Lung (tissue), 12 donors: Measurements from ENCODE around the gene SULT4A1. TPM values are rescaled to one million over a fixed set of nuclear protein-coding genes. Genes with fewer than 3 reads are reported as not detected.

ENCODE experiments used
- ATAC-seq: fragments of 200-7000 bp; cut with Tn5 transposase; one replicate; pipeline ENCODE4 v1.9.1; 2020; ENCODE audit warnings: moderate number of reproducible peaks; ENCODE audit not compliant: insufficient read depth, low FRiP score
- DNase-seq, 3 donors: peaks; one replicate each; pipeline ENCODE4 v3.0.0-alpha.2; 2013 to 2017
- H3K27ac ChIP-seq, 2 donors: one replicate each; pipeline ENCODE4 v1.5.1; 2013; ENCODE audit warnings: mild to moderate bottlenecking in 2 of 2, moderate library complexity in 2 of 2, control low read depth in 1 of 2, inconsistent platforms in 1 of 2, low read depth in 1 of 2, low read length in 1 of 2
- H3K27me3 ChIP-seq, 3 donors: one replicate each; pipeline ENCODE4 v1.5.1; 2013; ENCODE audit warnings: low read length in 2 of 3; ENCODE audit not compliant: control insufficient read depth in 3 of 3, insufficient read depth in 3 of 3
- H3K36me3 ChIP-seq, 4 donors: one replicate each; pipeline ENCODE4 v1.5.1; 2013; ENCODE audit warnings: low read length in 4 of 4, mild to moderate bottlenecking in 1 of 4, moderate library complexity in 1 of 4; ENCODE audit not compliant: control insufficient read depth in 4 of 4, insufficient read depth in 4 of 4
- H3K4me1 ChIP-seq, 5 donors: one replicate each; pipeline ENCODE4 v1.5.1; 2013; ENCODE audit warnings: low read length in 5 of 5, mild to moderate bottlenecking in 2 of 5, moderate library complexity in 1 of 5; ENCODE audit not compliant: control insufficient read depth in 5 of 5, insufficient read depth in 5 of 5
- H3K4me3 ChIP-seq: one replicate; pipeline ENCODE4 v1.5.1; 2013; ENCODE audit warnings: mild to moderate bottlenecking, control low read depth, moderate library complexity
- H3K9ac ChIP-seq, 2 donors: one replicate each; pipeline ENCODE4 v1.5.1; 2013; ENCODE audit warnings: low read length in 2 of 2, control low read depth in 1 of 2; ENCODE audit not compliant: insufficient read depth in 1 of 2
- H3K9me3 ChIP-seq, 4 donors: one replicate each; pipeline ENCODE4 v1.5.1; 2013; ENCODE audit warnings: low read length in 3 of 4, mild to moderate bottlenecking in 1 of 4, moderate library complexity in 1 of 4; ENCODE audit not compliant: control insufficient read depth in 4 of 4, insufficient read depth in 3 of 4
- WGBS, 2 donors: extraction: QIAGEN DNeasy Blood & Tissue Kit; methylation state at CpG; one replicate each; pipeline ENCODE4 v1.1.7; 2013; 5-methylcytosine and 5-hydroxymethylcytosine counted together
- polyA plus RNA-seq, 2 donors: library from polyadenylated mRNA; stranded (reverse); fragments of 200-250 nt; gene quantifications; one replicate each; pipeline ENCODE4 v1.2.1, GENCODE V29; 2013
- total RNA-seq, 2 donors: library from RNA; depleted of rRNA in 1 of 2; stranded (reverse); fragments of >200 nt in 1 of 2; gene quantifications; one replicate each; pipeline ENCODE4 v1.2.1, GENCODE V29; 2014 to 2021
- TF ChIP-seq, protein P1 (sequence below): IDR thresholded peaks from 2 replicates; pipeline ENCODE4 v1.5.1; 2012; ENCODE audit warnings: mild to moderate bottlenecking; ENCODE audit errors: control extremely low read depth, extremely low read depth
- donor health status: control.
- donor health status: control.
- donor health status: Bipolar disorder and iron deficiency.
- donor health status: healthy.
- donor health status: DM: yes; HTN: yes; CAD: no.

SULT4A1 gene
- total and polyA plus RNA-seq, 4 donors, result 0.06 to 0.31 (median 0.26) TPM; not detected in 1

DNA sequence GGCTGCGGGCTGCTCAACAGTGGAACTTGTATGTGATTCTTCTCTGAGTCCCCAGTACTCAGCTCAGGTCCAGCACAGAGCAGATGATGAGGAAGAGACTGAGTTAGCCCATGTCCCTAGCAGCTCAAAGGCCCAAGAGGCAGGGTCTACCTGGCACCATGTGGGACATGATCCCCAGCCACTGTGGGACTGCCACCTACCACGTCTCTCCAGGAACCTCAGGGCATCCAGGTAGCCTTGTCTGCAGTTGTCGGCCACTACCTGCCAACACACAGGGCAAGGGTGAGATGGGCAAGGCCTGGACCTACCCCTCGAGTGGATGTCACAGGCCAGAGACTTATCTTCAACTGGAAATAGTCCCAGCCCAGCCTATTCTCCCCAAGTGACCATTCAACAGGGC is 25.1 kb upstream of the SULT4A1 start:
- 73 to 76% methylated on average over 4 of the region's 4 CpGs for WGBS, 2 donors
- H3K36me3 ChIP-seq, result no peaks in the 10 kb centered on the region
- DNase-seq (no peak), ATAC-seq (no peak)
- no peak overlapping the region for H3K27ac ChIP-seq
- H3K9ac ChIP-seq, result no peak overlapping the region
- H3K4me3 ChIP-seq, result no peak overlapping the region
- H3K9me3 ChIP-seq, result peaks cover 0 to 7% (median 0%) of the 10 kb centered on the region in 4 donors
- H3K27me3 ChIP-seq, result peaks cover 0 to 27% (median 19%) of the 10 kb centered on the region in 3 donors
- no peaks in the 10 kb centered on the region for H3K4me1 ChIP-seq
- TF ChIP-seq, protein P1, sequence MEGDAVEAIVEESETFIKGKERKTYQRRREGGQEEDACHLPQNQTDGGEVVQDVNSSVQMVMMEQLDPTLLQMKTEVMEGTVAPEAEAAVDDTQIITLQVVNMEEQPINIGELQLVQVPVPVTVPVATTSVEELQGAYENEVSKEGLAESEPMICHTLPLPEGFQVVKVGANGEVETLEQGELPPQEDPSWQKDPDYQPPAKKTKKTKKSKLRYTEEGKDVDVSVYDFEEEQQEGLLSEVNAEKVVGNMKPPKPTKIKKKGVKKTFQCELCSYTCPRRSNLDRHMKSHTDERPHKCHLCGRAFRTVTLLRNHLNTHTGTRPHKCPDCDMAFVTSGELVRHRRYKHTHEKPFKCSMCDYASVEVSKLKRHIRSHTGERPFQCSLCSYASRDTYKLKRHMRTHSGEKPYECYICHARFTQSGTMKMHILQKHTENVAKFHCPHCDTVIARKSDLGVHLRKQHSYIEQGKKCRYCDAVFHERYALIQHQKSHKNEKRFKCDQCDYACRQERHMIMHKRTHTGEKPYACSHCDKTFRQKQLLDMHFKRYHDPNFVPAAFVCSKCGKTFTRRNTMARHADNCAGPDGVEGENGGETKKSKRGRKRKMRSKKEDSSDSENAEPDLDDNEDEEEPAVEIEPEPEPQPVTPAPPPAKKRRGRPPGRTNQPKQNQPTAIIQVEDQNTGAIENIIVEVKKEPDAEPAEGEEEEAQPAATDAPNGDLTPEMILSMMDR, result no peak

DNA sequence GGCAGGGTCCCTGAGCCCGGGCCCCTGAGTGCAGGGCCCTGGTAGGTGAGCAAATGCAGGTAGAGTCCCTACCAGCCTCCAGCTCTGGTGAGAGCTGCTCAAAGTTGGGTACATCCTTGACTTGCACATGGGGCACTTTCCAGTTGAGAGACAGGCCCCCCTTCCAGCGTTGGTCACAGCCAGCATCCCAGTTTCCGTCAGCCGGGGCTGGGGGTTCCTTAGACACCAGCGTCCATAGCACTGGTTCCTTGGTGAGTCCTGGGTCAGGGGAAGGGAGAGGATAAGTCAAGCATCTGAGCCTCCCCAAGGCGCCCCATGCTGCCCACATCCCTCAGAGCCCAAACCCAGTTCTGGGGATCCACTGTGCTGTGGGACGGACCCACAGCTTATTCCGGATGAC is 23.9 kb upstream of the SULT4A1 start:
- TF ChIP-seq, protein P1, result no peak
- H3K9ac ChIP-seq, result no peak overlapping the region
- peaks cover 0 to 17% (median 11%) of the 10 kb centered on the region in 3 donors for H3K27me3 ChIP-seq
- no peaks in the 10 kb centered on the region for H3K36me3 ChIP-seq
- no peak overlapping the region for H3K27ac ChIP-seq
- peaks cover 0 to 5% (median 0%) of the 10 kb centered on the region in 4 donors for H3K9me3 ChIP-seq
- DNase-seq, result no peak
- no peak for ATAC-seq
- no peak overlapping the region for H3K4me3 ChIP-seq
- WGBS, 2 donors, result 70% methylated on average over 8 of the region's 8 CpGs
- H3K4me1 ChIP-seq, result no peaks in the 10 kb centered on the region

DNA sequence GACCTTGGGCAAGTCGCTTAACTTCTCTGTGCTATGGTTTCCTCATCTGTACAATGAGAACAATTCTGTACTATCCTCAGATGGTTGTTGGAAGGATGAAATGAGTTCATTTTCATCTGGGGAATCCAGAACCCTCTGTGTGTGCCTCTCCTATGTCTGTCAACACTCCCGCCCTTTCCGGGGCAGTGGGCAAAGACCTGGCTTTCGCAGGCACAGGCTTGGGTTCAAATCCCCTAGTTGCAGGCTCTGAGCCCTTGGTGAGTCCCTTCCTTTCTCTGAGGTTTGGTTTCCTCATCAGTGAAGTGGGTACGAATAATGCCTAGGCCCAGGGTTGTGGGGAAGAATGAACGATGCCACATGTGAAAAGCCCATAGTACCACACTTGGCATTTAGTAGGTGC is 23.5 kb upstream of the SULT4A1 start:
- TF ChIP-seq, protein P1, result no peak
- ATAC-seq (no peak), DNase-seq (no peak)
- Histone ChIP-seq H3K9ac (no peak overlapping the region), H3K27ac (no peak overlapping the region), H3K36me3 (no peaks in the 10 kb centered on the region), H3K9me3 (peaks cover 0 to 5% (median 0%) of the 10 kb centered on the region in 4 donors), H3K4me3 (no peak overlapping the region), H3K27me3 (peaks cover 0 to 12% (median 8%) of the 10 kb centered on the region in 3 donors), H3K4me1 (no peaks in the 10 kb centered on the region)
- 93% methylated on average over 6 of the region's 6 CpGs for WGBS, 2 donors

DNA sequence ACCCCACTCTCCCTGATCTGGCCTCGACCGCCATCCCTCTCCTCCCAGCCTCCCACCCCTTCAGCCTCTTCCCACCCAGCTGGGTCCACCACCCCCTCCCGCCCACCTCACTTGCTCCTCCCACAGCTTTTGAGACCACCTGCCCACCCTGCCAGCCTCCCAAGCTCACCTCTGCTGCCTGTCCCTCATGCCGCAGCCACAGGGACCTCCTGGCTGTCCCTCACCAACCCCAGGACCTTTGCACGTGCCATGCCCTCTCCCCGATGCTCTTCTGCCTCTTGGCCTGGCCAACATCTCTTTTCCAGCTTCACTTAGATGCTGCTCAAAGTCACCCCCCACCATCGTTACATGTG is 23.0 kb upstream of the SULT4A1 start:
- peaks cover 0 to 8% (median 3%) of the 10 kb centered on the region in 3 donors for H3K27me3 ChIP-seq
- no peak overlapping the region for H3K27ac ChIP-seq

More for the DNA sequence above, 23.0 kb upstream of the SULT4A1 start:
- TF ChIP-seq, protein P1, result no peak
- WGBS, 2 donors, result 69 to 72% methylated on average over 7 of the region's 7 CpGs
- no peaks in the 10 kb centered on the region for H3K4me1 ChIP-seq
- no peak overlapping the region for H3K4me3 ChIP-seq
- H3K9me3 ChIP-seq, result peaks cover 0 to 5% (median 0%) of the 10 kb centered on the region in 4 donors
- ATAC-seq, result no peak
- no peak for DNase-seq
- H3K36me3 ChIP-seq, result no peaks in the 10 kb centered on the region
- no peak overlapping the region for H3K9ac ChIP-seq
